OCI-LY3 (cell line): Measurements from ENCODE around the gene ZNF318.
"Not testable (repeated sequence)": the region's sequence is repeated elsewhere in the genome, so short reads cannot be mapped to it uniquely, and the experiment has no call there.

ENCODE experiments used
- H2AFZ ChIP-seq: fragments of 200-600, 300-600 bp; shearing (Covaris generic); 2 replicates; pipeline ENCODE4 v1.6.0; 2014; ENCODE audit warnings: antibody characterized with exemption, low read depth, low read length
- H3K27ac ChIP-seq: fragments of 200-600, 300-600 bp; sonication (generic); 2 replicates; pipeline ENCODE4 v1.5.1; 2014; ENCODE audit warnings: mild to moderate bottlenecking, low read length, moderate library complexity, mixed read lengths
- H3K27me3 ChIP-seq: fragments of 200-600, 300-600 bp; sonication (generic); 2 replicates; pipeline ENCODE4 v1.6.1; 2014; ENCODE audit warnings: low read depth, low read length, mixed read lengths
- H3K36me3 ChIP-seq: fragments of 200-600, 300-600 bp; sonication (generic); replicated peaks from 2 replicates; pipeline ENCODE3; 2014; ENCODE audit warnings: low read depth, low read length, mixed read lengths
- H3K4me1 ChIP-seq: fragments of 300-600, 200-600 bp; sonication (generic); 2 replicates; pipeline ENCODE4 v1.6.1; 2014; ENCODE audit warnings: low read length, mixed read lengths
- H3K4me2 ChIP-seq: fragments of 200-600, 300-600 bp; sonication (generic); 2 replicates; pipeline ENCODE4 v1.6.1; 2014; ENCODE audit warnings: low read length, mixed read lengths
- H3K4me3 ChIP-seq: fragments of 300-600, 200-600 bp; sonication (generic); 2 replicates; pipeline ENCODE4 v1.5.1; 2014; ENCODE audit warnings: antibody characterized with exemption, mild to moderate bottlenecking, low read length, moderate library complexity
- H3K79me2 ChIP-seq: fragments of 300-600, 200-600 bp; shearing (Covaris generic); 2 replicates; pipeline ENCODE4 v1.6.1; 2014; ENCODE audit warnings: mild to moderate bottlenecking, low read length, mixed read lengths
- H3K9ac ChIP-seq: fragments of 300-600, 200-600 bp; shearing (Covaris generic); 2 replicates; pipeline ENCODE4 v1.6.0; 2014; ENCODE audit warnings: mild to moderate bottlenecking, low read length, moderate library complexity
- H3K9me3 ChIP-seq: fragments of 200-600, 300-600 bp; shearing (Covaris generic); 2 replicates; pipeline ENCODE4 v1.6.1; 2014; ENCODE audit warnings: low read length, mixed read lengths; ENCODE audit not compliant: insufficient read depth
- H4K20me1 ChIP-seq: fragments of 200-600, 300-600 bp; sonication (generic); 2 replicates; pipeline ENCODE4 v1.6.1; 2016; ENCODE audit warnings: low read length, mixed read lengths; ENCODE audit not compliant: insufficient read depth
- CTCF ChIP-seq: fragments of 200-600, 300-600 bp; sonication (generic); IDR thresholded peaks from 2 replicates; pipeline ENCODE4 v1.5.1; 2014; ENCODE audit warnings: antibody characterized with exemption, low read length, low read depth
- EZH2phosphoT487 ChIP-seq: fragments of 200-600 bp; shearing (Covaris generic); IDR thresholded peaks from 2 replicates; pipeline ENCODE4 v1.6.1; 2018; ENCODE audit warnings: antibody characterized with exemption, mixed run types, low read depth

ZNF318 gene

GRCh38 chr6:43412541-43412940, 43.1 kb upstream of the ZNF318 start:
- no peaks in the 10 kb centered on the region for H3K9me3 ChIP-seq
- H3K9ac ChIP-seq = no peak overlapping the region
- no peaks in the 10 kb centered on the region for H4K20me1 ChIP-seq
- no peak overlapping the region for H2AFZ ChIP-seq
- no peaks in the 10 kb centered on the region for H3K79me2 ChIP-seq
- TF ChIP-seq EZH2phosphoT487 (no peak), CTCF (no peak)
- H3K4me2 ChIP-seq = no peak overlapping the region
- H3K36me3 ChIP-seq = no peaks in the 10 kb centered on the region
- peaks cover 5% of the 10 kb centered on the region for H3K27me3 ChIP-seq
- H3K4me1 ChIP-seq = no peaks in the 10 kb centered on the region
- no peak overlapping the region for H3K4me3 ChIP-seq
- H3K27ac ChIP-seq = no peak overlapping the region

- not testable (repeated sequence) for H4K20me1 ChIP-seq, H3K36me3 ChIP-seq, H3K4me1 ChIP-seq
Measured at GRCh38 chr6:43410776-43411175, 41.3 kb upstream of the ZNF318 start.

GRCh38 chr6:43408259-43408658, 38.8 kb upstream of the ZNF318 start:
- Histone ChIP-seq H3K4me2 (no peak overlapping the region), H3K4me1 (no peaks in the 10 kb centered on the region), H3K27ac (no peak overlapping the region), H3K27me3 (0 out of 2 replicates have a peak, but pooled peaks cover 4% of the 10 kb centered on the region), H3K9me3 (no peaks in the 10 kb centered on the region), H2AFZ (no peak overlapping the region), H4K20me1 (no peaks in the 10 kb centered on the region), H3K79me2 (no peaks in the 10 kb centered on the region), H3K9ac (no peak overlapping the region), H3K36me3 (no peaks in the 10 kb centered on the region), H3K4me3 (no peak overlapping the region)
- no peak for TF ChIP-seq EZH2phosphoT487
- TF ChIP-seq CTCF = no peak

More at GRCh38 chr6:43410776-43411175, 41.3 kb upstream of the ZNF318 start:
- not testable (repeated sequence) for H3K9me3 ChIP-seq, H2AFZ ChIP-seq, H3K4me3 ChIP-seq, H3K4me2 ChIP-seq, H3K27me3 ChIP-seq, H3K79me2 ChIP-seq, H3K9ac ChIP-seq, H3K27ac ChIP-seq

GRCh38 chr6:43407296-43407695, 37.8 kb upstream of the ZNF318 start:
- Histone ChIP-seq H3K4me2 (no peak overlapping the region), H3K27me3 (0 out of 2 replicates have a peak, but pooled peaks cover 4% of the 10 kb centered on the region), H3K27ac (no peak overlapping the region), H3K9ac (no peak overlapping the region), H2AFZ (no peak overlapping the region), H3K79me2 (no peaks in the 10 kb centered on the region), H3K36me3 (no peaks in the 10 kb centered on the region), H3K9me3 (no peaks in the 10 kb centered on the region), H3K4me1 (no peaks in the 10 kb centered on the region), H4K20me1 (no peaks in the 10 kb centered on the region), H3K4me3 (no peak overlapping the region)
- no peak for TF ChIP-seq EZH2phosphoT487
- no peak for TF ChIP-seq CTCF

GRCh38 chr6:43405354-43405753, 35.9 kb upstream of the ZNF318 start:
- Histone ChIP-seq H3K4me1 (peaks cover 2% of the 10 kb centered on the region; the same call in 1 of the 2 replicates), H3K4me2 (no peak overlapping the region), H2AFZ (no peak overlapping the region), H3K27me3 (0 out of 2 replicates have a peak, but pooled peaks cover 4% of the 10 kb centered on the region), H3K27ac (no peak overlapping the region), H3K4me3 (no peak overlapping the region), H3K9me3 (no peaks in the 10 kb centered on the region), H3K9ac (no peak overlapping the region), H4K20me1 (no peaks in the 10 kb centered on the region), H3K36me3 (no peaks in the 10 kb centered on the region), H3K79me2 (no peaks in the 10 kb centered on the region)
- TF ChIP-seq CTCF (no peak), EZH2phosphoT487 (no peak)
